HepG2 (cell line): Measurements from ENCODE around the gene APOL4. TPM values are rescaled to one million over a fixed set of nuclear protein-coding genes. Genes with fewer than 3 reads are reported as not detected.
"Not testable (repeated sequence)": the region's sequence is repeated elsewhere in the genome, so short reads cannot be mapped to it uniquely, and the experiment has no call there.

Experiments used
- FOXC1 ChIP-seq: sonication (generic); formaldehyde crosslinking; IDR thresholded peaks from 2 replicates; pipeline ENCODE4 v1.8.0; 2022; ENCODE audit warnings: mild to moderate bottlenecking, missing genetic modification reagents, borderline replicate concordance
- FOXK1 ChIP-seq: sonication (generic); formaldehyde crosslinking; IDR thresholded peaks from 2 replicates; pipeline ENCODE4 v1.4.0; 2020; ENCODE audit warnings: low read depth, missing genetic modification reagents, borderline replicate concordance
- GATAD2A ChIP-seq: IDR thresholded peaks from 2 replicates; pipeline ENCODE4 v1.6.1; 2016
- HOXA3 ChIP-seq: sonication (generic); formaldehyde crosslinking; IDR thresholded peaks from 2 replicates; pipeline ENCODE4 v1.5.0; 2020; ENCODE audit warnings: missing genetic modification reagents
- HOXD1 ChIP-seq: sonication (generic); formaldehyde crosslinking; IDR thresholded peaks from 2 replicates; pipeline ENCODE4 v1.5.0; 2020; ENCODE audit warnings: missing genetic modification reagents
- KAT8 ChIP-seq: IDR thresholded peaks from 2 replicates; pipeline ENCODE4 v1.6.1; 2016; ENCODE audit warnings: missing genetic modification reagents, missing compliant biosample characterization
- POLR2G ChIP-seq: fragments of 200-400 bp; formaldehyde crosslinking; IDR thresholded peaks from 2 replicates; pipeline ENCODE4 v1.6.1; 2018; ENCODE audit warnings: mild to moderate bottlenecking, low read depth, low read length, moderate library complexity
- RFXAP ChIP-seq: sonication (generic); formaldehyde crosslinking; IDR thresholded peaks from 2 replicates; pipeline ENCODE4 v1.4.0; 2020; ENCODE audit warnings: missing genetic modification reagents, borderline replicate concordance
- SOX13 ChIP-seq, 3 experiments: fragments of 450-650 bp in 1 of 3; sonication (generic) in 1 of 3; formaldehyde crosslinking in 1 of 3; IDR thresholded peaks in 2 of 3; conservative IDR thresholded peaks in 1 of 3; 2 replicates each; pipeline versions ENCODE4 v1.5.0 to v1.6.1; 2016 to 2020; ENCODE audit warnings: antibody characterized with exemption in 1 of 3, mild to moderate bottlenecking in 1 of 3, missing compliant biosample characterization in 1 of 3, missing genetic modification reagents in 1 of 3, moderate library complexity in 1 of 3
- SRF ChIP-seq: IDR thresholded peaks from 2 replicates; pipeline ENCODE4 v1.6.1; 2011; ENCODE audit warnings: mild to moderate bottlenecking, low read depth, low read length, moderate library complexity
- TARDBP ChIP-seq: sonication (generic); formaldehyde crosslinking; IDR thresholded peaks from 2 replicates; pipeline ENCODE4 v1.8.0; 2022; ENCODE audit warnings: mild to moderate bottlenecking, missing genetic modification reagents
- ZBTB34 ChIP-seq: sonication (generic); formaldehyde crosslinking; IDR thresholded peaks from 2 replicates; pipeline ENCODE4 v1.8.0; 2022; ENCODE audit warnings: mild to moderate bottlenecking, missing genetic modification reagents
- ZBTB43 ChIP-seq: sonication (generic); formaldehyde crosslinking; conservative IDR thresholded peaks from 2 replicates; pipeline ENCODE4 v1.4.0; 2020; ENCODE audit warnings: missing genetic modification reagents
- ZBTB7A ChIP-seq: sonication (generic); formaldehyde crosslinking; IDR thresholded peaks from 2 replicates; pipeline ENCODE4 v1.8.0; 2022; ENCODE audit warnings: mild to moderate bottlenecking, missing genetic modification reagents
- ZBTB7B ChIP-seq: sonication (generic); formaldehyde crosslinking; IDR thresholded peaks from 2 replicates; pipeline ENCODE4 v1.4.0; 2020; ENCODE audit warnings: missing genetic modification reagents
- ZNF274 ChIP-seq: sonication (generic); formaldehyde crosslinking; IDR thresholded peaks from 2 replicates; pipeline ENCODE4 v1.5.1; 2020; ENCODE audit warnings: mild to moderate bottlenecking, missing genetic modification reagents
- ZNF331 ChIP-seq: sonication (generic); formaldehyde crosslinking; IDR thresholded peaks from 2 replicates; pipeline ENCODE4 v1.4.0; 2020; ENCODE audit warnings: missing genetic modification reagents
- ZNF609 ChIP-seq: sonication (generic); formaldehyde crosslinking; IDR thresholded peaks from 2 replicates; pipeline ENCODE4 v1.4.0; 2020; ENCODE audit warnings: mild to moderate bottlenecking, missing genetic modification reagents, borderline replicate concordance
- ZNF761 ChIP-seq: sonication (generic); formaldehyde crosslinking; conservative IDR thresholded peaks from 2 replicates; pipeline ENCODE4 v1.4.0; 2020; ENCODE audit warnings: mild to moderate bottlenecking, missing genetic modification reagents
- polyA plus RNA-seq, 8 experiments: library from polyadenylated mRNA; depleted of rRNA in 3 of 8; stranded (reverse) in 7 of 8; unstranded in 1 of 8; fragments of >200 nt; fragmentation: Illumina TruSeq in 4 of 8; extraction: Trizol in 4 of 8; gene quantifications; 2 replicates each; pipeline versions ENCODE4 v1.2.1 to v1.2.3, GENCODE V29; 2011 to 2016; ENCODE audit warnings: low read depth in 4 of 8, missing spikeins in 1 of 8, mixed read lengths in 1 of 8; ENCODE audit not compliant: insufficient read depth in 1 of 8
- total RNA-seq, 5 experiments: library from RNA; depleted of rRNA; stranded (reverse); fragments of >200 nt; fragmentation: Illumina TruSeq; extraction: Trizol; gene quantifications; 2 replicates each; pipeline ENCODE4 v1.2.3, GENCODE V29; 2016; ENCODE audit warnings: low read depth in 1 of 5

Gene APOL4
- total and polyA plus RNA-seq, 2 of the 13 experiments (the other 11 are each of a cell fraction or from before 2014, with no cell fraction given): 0.77 to 2.8 TPM

GRCh38 chr22:36250292-36250960, 48.8 kb upstream of the APOL4 start (continued):
- TF ChIP-seq TARDBP (CRISPR knock-in tag) (peak; percentile 87; the same call in 1 of the 2 replicates), ZNF331 (CRISPR knock-in tag) (0 out of 2 replicates have a peak, but pooled peaks have one; percentile 42), POLR2G (peak; percentile 58), HOXA3 (peak; percentile 63; the same call in 1 of the 2 replicates), ZNF274 (0 out of 2 replicates have a peak, but pooled peaks have one; percentile 46), KAT8 (CRISPR knock-in tag) (peak; percentile 61), SRF (0 out of 2 replicates have a peak, but pooled peaks have one; percentile 8), RFXAP (CRISPR knock-in tag) (peak; percentile 52), ZNF761 (CRISPR knock-in tag) (0 out of 2 replicates have a peak, but pooled peaks have one; percentile 3), ZBTB7A (CRISPR knock-in tag) (peak; percentile 50; the same call in 1 of the 2 replicates), ZBTB34 (CRISPR knock-in tag) (peak; percentile 44; the same call in 1 of the 2 replicates), SOX13 (CRISPR knock-in tag; conservative IDR thresholded peaks at IDR 0.05 in 1 of 2, IDR thresholded peaks at IDR 0.05 in 1 of 2) (peak in 1 of 2 experiments; percentile 27; a peak in 1 of 4 replicates), ZBTB43 (CRISPR knock-in tag) (0 out of 2 replicates have a peak, but pooled peaks have one; percentile 18), ZNF609 (CRISPR knock-in tag) (peak; percentile 76; the same call in 1 of the 2 replicates), FOXC1 (CRISPR knock-in tag) (0 out of 2 replicates have a peak, but pooled peaks have one; percentile 54), ZBTB7B (peak; percentile 75; the same call in 1 of the 2 replicates), FOXK1 (peak; percentile 44; the same call in 1 of the 2 replicates), GATAD2A (CRISPR knock-in tag) (peak; percentile 64; the same call in 1 of the 2 replicates), HOXD1 (CRISPR knock-in tag) (0 out of 2 replicates have a peak, but pooled peaks have one; percentile 61)
- not testable (repeated sequence) for TF ChIP-seq SOX13 (IDR thresholded peaks at IDR 0.05)
